Fibroblast of skin of right quadriceps (primary cell): ENCODE measurements around the gene RABEPK.
A peak's percentile ranks its signal among the peaks of the same experiment; 100 is the strongest.
"Not testable (repeated sequence)": the region's sequence is repeated elsewhere in the genome, so short reads cannot be mapped to it uniquely, and the experiment has no call there.

ENCODE experiments used
- DNase-seq: peaks from one replicate; pipeline ENCODE4 v3.0.0-alpha.2; 2013

Gene RABEPK

DNA sequence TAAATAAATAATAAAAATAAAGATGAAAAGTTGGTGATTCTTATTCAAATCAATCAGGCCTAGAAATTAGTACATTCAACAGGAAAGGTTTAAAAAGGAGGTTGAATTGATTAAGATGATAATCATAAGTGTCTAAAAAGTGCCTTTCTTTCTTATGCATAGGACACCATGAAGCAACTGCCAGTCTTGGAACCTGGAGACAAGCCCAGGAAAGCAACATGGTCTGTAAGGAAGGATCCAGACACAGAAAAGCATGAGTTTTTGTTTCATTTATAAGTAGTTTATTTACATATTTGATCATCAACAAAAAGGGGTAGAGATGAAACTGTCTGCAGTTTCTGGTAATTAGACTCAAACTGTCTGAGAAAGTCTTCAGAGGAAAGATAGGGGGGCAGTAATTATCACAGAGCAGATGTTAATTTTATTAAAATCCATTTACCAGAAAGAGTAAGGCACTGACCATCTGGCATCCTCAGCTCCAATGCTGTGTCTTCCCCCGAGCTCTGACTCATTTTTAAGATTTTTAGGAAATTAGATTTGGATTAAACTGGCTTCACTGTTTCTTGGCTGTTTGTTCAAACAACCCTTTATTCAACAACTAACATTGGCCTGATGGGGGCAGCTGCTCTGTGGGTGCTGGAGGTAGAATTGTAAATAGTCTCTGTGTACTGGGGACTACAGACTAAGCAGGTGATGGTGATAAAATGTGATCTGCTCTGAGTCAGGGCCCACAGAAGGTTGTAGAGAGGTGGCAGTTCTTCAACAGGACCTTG lies 2.7 kb downstream of the RABEPK start:
- DNase-seq, result no peak

DNA sequence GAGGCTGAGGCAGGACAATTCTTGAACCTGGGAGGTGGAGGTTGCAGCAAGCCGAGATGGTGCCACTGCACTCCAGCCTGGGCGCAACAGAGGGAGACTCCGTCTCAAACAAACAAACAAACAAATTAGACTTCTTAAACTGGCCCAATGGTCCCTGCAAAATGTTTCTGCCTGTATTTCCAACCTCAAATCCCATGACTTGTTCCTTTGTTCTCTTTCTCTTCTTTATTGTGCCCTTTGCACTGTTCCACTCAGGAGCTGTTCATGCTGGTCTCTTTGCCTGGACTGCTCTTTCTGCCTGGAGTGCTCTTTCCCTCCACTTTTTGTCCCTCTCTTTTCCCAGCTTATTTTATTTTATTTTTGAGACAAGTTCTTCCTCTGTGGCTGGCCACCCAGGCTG lies 4.1 kb downstream of the RABEPK start:
- no peak for DNase-seq

DNA sequence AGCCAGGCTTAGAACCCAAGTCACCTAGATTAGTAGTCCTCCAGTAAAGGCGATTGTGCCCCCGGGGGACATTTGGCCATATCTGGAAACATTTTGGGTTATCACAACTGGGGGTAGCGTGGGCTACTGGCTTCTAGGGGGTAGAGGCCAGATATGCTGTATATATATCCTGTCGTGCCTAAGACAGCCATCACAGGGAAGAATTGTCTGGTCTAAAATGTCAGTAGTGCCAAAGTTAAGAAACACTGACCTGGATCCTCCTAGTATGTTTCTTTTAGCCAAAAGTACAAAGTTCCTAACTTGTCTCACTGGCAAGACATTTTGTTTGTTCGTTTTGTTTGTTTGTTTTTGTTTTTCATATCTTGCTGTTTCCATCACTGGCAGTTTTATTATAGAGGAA lies 13.8 kb downstream of the RABEPK start:
- no peak for DNase-seq

DNA sequence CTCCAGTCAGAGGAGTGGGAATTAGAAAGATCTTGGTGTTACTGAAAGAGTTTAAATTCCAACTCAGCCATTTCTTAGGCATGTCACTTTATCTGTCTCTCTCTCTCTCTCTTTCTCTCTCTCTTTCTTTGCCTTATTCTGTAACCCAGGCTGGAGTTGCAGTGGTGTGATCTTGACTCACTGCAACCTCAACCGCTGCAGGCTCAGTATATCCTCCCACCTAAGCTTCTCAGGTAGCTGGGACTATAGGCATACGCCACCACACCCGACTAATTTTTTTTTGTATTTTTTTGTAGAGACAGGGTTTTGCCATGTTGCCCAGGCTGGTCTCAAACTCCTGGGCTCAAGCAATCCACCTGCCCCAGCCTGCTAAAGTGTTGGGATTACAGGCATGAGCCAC lies 18.3 kb downstream of the RABEPK start:
- no peak for DNase-seq

DNA sequence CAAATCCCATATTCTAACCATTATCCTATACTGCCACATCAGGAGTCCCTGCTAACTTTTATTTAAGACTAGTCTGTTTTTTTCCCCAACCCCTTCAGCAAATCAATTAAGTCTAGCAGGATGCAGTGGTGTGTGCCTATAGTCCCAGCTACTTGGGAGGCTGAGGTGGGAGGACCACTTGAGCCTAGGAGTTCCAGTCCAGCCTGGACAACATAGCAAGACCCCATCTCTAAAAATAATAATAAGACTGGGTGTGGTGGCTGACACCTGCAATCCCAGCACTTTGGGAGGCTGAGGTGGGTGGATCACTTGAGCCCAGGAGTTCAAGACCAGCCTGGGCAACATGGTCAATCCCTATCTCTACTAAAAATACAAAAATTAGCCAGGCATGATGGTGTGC lies 24.5 kb downstream of the RABEPK start:
- DNase-seq, result not testable (repeated sequence)

DNA sequence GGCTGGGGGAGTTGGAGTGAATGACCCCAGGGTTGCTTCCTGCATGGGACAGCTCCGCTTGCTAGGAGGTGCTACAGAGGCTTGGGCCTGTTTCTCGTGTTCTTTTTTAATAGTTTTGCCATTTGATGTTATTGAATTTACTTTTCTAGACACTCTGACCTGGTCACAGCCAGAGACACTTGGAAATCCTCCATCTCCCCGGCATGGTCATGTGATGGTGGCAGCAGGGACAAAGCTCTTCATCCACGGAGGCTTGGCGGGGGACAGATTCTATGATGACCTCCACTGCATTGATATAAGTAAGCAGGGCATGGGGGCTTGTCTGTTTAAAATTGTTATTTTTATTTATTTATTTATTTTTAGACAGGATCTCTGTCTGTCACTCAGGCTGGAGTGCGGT lies 27.4 kb downstream of the RABEPK start:
- DNase-seq, result no peak

DNA sequence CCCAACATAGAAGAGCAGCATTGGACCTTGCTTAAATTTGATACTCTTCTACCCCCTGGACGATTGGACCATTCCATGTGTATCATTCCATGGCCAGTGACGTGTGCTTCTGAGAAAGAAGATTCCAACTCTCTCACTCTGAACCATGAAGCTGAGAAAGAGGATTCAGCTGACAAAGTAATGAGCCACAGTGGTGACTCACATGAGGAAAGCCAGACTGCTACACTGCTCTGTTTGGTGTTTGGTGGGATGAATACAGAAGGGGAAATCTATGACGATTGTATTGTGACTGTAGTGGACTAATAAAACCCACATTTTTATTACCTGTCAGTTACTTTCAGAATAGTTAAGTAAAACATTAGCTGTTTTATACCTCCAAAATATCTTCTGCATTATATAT lies 33.3 kb downstream of the RABEPK start:
- DNase-seq, result peak; percentile 98

DNA sequence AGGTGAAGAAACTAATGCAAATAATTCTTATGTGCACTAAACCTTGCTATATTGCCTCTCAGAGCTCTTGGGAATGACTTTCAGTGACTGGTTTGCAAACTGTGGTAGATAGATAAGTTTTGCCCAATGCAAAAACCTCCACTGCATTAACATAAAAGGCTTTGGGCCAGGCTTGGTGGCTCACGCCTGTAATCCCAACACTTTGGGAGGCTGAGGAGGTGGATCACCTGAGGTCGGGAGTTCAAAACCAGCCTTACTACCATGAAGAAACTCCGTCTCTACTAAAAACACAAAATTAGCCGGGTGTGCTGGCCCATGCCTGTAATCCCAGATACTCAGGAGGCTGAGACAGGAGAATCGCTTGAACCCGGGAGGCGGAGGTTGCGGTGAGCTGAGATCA lies 33.8 kb downstream of the RABEPK start:
- not testable (repeated sequence) for DNase-seq

DNA sequence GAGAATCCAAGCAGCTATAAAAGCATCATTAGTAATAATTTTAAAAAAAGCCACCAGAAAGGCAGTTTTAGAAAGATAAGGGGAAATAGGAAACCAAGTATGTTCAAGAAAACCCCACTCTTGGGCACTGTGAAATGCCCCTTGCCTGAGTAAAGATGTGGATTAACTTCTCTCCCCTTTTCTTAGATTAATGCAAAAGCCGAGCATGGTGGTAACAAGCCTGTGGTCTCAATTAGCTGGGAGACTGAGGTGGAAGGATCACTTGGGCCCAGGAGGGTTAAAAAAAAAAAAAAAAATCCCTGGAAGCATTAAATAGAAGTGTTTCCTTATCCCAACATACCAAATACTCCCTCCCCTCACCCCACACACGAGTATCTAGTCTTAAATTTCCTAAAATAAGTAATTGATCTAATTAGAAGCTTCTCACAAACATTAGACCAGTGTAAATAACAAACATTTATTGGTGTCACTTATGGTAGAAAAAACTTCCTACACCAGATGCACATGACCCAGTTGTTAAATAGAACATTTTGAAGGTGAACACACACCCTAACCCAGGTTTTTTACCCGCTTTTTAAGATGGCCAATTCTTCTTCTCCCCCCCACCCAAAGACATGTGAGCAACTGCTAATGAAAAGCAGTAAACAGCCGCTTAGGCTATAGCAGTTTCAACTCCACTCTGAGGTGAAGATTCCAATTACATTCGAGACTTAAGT lies 35.6 kb downstream of the RABEPK start:
- DNase-seq, result no peak

DNA sequence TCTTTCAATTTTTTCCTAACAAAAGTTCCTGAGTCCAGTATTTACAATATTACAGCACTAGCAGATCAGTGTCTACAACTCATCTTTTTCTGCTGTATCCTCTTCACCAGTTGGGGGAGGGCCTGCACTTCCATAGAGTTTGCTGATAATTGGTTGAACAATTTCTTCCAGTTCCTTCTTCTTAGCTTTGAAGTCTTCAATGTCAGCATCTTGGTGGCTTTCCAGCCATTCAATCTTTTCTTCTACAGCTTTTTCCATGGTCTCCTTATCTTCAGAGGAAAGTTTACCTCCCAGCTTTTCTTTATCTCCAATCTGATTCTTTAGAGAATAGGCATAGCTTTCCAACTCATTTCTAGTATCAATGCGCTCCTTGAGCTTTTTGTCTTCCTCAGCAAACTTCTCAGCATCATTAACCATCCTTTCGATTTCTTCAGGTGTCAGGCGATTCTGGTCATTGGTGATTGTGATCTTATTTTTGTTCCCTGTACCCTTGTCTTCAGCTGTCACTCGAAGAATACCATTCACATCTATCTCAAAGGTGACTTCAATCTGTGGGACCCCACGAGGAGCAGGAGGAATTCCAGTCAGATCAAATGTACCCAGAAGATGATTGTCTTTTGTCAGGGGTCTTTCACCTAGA lies 36.3 kb downstream of the RABEPK start:
- DNase-seq, result not testable (repeated sequence)

DNA sequence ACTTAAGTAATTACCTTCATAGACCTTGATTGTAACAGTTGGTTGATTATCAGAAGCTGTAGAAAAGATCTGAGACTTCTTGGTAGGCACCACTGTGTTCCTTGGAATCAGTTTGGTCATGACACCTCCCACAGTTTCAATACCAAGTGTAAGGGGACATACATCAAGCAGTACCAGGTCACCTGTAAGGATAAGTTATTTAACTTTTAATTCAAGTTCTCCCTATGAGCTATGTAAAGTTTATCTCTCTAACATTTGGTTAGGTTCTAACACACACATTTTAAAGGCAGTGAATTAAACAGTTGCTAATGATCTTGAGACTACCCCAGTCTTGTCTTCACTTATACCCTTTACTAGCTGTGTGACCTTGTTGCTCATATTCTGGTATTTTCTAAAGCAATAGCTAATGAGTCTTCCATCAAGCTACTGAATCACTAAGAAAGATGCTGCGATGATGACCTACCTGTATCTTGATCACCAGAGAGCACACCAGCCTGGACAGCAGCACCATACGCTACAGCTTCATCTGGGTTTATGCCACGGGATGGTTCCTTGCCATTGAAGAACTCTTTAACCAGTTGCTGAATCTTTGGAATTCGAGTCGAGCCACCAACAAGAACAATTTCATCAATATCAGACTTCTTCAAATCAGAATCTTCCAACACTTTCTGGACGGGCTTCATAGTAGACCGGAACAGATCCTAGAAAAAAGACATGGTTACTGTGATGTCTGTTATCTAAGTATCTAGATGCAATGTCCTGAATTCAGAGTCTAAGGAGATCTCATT lies 38.0 kb downstream of the RABEPK start:
- DNase-seq, result no peak

DNA sequence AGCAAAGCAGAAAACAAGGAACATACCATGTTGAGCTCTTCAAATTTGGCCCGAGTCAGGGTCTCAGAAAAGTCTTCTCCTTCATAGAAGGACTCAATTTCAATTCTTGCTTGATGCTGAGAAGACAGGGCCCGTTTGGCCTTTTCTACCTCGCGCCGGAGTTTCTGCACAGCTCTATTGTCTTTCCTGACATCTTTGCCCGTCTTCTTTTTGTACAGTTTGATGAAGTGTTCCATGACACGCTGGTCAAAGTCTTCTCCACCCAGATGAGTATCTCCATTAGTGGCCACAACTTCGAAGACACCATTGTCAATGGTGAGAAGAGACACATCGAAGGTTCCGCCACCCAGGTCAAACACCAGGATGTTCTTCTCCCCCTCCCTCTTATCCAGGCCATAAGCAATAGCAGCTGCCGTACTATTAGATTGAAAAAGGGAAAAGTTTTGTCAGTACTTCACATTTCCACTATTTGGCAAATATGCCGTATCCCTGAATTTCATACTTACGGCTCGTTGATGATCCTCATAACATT lies 38.6 kb downstream of the RABEPK start:
- DNase-seq, result no peak

DNA sequence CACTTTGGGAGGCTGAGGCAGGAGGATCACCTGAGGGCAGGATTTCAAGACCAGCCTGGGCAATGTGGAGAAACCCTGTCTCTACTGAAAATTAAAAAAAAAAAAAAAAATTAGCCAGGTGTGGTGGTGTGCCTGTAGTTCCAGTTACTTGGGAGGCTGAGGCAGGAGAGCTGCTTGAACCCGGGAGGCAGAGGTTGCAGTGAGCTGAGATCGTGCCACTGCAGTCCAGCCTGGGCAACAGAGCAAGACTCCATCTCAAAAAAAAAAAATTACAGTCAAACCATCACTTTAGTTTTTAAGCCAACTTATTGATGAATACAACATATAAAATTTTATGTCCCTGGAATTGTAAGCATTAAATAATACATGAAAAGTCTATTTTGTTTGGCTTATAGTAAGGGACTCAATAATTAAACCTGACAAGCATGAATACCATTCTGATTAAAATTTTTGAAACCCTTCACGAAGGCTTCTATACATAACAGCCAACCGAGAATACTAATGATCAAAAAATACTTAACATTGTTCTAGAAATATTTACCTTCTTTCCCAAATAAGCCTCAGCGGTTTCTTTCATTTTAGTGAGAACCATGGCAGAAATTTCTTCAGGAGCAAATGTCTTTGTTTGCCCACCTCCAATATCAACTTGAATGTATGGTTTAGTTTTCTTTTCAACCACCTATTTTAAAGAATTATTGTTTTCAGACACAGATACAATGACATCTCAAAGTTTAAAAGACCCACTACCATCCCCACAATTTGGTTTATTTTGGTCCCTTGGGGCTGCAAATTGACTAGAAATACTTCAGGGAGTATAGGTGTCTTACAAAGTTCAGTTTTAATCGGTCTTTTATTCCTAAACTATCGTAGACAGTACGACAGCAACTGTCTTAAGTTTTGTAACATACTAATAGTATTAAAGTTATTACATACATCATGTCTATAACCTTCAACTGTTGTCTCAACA lies 39.6 kb downstream of the RABEPK start:
- no peak for DNase-seq

DNA sequence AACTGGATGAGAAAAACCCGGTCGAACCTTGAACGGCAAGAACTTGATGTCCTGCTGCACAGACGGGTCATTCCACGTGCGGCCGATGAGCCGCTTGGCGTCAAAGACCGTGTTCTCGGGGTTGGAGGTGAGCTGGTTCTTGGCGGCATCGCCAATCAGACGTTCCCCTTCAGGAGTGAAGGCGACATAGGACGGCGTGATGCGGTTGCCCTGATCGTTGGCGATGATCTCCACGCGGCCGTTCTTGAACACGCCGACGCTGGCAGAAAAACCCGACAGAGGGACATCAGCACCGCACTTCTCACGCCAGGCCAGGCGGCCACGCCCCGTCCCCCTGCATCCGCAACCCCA lies 40.3 kb downstream of the RABEPK start:
- DNase-seq, result no peak

DNA sequence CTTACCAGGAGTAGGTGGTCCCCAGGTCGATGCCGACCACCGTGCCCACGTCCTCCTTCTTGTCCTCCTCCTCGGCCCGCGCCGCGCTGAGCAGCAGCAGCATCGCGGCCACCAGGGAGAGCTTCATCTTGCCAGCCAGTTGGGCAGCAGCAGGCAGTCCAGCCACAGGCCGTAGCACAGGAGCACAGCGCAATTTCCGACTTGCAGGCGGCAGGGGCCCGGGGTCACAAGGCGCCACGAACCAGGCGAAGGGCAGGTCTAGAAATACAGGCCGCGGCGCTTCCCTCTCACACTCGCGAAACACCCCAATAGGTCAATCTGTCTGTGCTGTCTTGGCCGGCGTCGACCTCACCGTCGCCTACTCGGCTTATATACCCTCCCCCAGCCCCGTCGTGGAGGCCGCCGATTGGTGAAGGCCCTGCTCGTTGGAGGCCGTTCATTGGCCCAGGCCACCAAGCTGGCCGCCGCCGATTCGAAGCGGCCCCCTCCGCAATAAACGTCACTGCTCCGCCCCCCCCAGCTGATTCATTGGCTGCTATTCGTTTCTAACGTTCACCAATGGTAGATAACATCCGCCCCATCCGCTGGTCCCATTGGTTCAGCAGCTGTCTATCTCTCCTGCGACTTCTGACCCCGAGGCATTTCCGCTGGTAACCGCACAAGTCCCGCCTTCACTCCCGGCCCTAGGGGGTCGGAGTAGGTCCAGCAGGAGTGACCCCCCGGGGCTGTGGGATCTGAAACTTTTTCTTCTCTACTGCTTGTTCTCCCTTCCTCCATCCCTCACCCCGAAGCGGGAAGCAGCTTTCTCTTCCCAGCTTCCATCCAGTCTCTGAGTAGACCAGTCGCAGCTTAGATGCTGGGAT lies 40.9 kb downstream of the RABEPK start, which contains the start of gene HSPA5:
Gene HSPA5 (minus strand): TSS at position 344 of the 863 bp plus-strand sequence. CDS start 217 bp downstream, at position 127.
- peak; percentile 100 for DNase-seq

DNA sequence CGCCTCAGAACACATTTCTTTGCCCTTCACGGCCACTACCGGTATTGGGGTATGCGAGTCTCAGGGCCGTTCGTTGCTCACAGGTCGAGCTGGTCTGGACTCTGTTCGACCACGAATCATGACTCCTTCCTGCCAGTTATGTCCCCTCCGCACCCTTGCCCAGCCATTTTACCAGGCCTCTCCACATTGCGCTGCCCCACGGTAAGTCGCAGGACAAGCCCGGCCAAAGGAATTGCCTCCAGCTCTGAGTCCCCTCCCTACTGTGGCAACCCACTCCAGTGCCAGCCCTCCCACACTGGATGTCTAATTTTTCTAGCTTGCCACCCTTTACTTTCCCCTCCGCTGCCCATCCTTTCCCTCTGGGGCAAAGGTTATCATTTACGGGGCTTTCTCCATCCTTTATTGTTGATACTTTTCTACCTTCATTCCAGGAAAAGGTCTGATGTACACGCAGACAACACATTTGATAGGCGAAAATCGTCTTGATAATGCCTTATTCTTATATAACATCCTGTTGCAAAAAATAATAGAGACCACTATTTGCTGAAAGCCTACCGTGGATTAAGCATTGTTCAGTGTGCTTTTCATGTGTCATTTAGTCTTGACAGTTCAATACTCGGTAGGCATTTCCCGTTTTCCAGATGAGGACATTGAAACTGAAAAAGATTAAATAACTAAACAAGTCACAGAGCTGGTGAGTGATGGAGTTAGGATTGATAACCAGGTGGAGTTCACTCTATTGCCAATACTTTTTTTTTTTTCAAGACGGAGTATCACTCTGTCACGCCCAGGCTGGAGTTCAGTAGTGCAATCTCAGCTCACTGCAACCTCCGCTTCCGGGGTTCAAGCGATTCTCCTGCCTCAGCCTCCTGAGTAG lies 41.8 kb downstream of the RABEPK start:
- DNase-seq, result no peak

DNA sequence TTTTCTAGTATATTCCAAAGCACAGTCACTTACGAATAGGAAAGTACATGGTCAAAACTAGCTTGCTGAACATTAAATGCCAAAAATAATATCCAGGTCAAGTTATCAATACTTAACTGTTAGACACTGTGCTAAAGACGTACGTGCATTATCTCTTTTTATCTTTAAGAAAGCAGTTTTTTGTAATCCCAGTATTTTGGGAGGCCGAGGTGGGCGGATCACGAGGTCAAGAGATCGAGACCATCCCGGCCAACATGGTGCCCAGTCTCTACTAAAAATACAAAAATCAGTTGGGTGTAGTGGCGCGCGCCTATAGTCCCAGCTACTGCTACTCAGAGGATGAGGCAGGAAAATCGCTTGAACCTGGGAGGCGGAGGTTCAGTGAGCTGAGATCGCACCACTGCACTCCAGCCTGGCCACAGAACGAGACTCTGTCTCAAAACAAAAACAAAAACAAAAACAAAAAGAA lies 43.5 kb downstream of the RABEPK start:
- no peak for DNase-seq

DNA sequence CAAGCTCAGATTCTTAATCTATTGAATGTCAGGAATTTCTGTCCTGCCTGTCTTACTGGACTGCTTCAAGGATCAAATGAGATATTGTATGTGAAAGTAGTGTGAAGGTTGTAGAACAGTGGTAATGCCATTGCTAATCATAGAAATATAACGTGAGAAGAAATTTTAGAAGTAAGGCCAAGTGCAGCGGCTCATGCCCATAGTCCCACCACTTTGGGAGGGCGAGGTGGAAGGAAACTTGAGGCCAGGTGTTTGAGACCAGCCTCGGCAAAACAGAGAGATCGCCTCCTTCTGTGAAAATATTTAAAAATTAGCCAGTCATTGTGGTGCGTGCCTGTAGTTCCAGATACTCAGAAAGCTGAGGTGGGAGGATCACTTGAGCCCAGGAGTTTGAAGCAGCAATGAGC lies 45.9 kb downstream of the RABEPK start:
- no peak for DNase-seq

DNA sequence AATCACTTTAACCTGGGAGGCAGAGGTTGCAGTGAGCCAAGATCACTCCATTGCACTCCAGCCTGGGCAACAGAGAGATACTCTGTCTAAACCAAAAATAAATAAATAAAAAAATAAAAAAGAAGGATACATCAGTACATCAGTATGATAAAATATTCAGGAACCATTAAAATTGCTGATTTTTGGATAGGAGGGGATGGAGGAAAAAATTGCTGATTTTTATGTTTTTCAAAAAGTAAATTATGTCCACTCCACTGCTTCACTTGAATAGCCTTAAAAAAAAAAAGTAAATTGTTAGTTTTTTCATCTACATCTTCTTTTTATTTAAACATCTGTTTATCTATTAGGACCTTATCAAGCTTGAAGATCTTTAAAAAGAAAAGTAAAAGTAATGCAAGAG lies 53.9 kb downstream of the RABEPK start:
- no peak for DNase-seq
